Epithelial cell of proximal tubule (primary cell): Measurements from ENCODE around the gene HOXD4. TPM values are rescaled to one million over a fixed set of nuclear protein-coding genes. Genes with fewer than 3 reads are reported as not detected.

Experiments used
- DNase-seq: peaks from one replicate; pipeline ENCODE4 v3.0.0-alpha.2; 2011; ENCODE audit warnings: low read depth
- H3K4me3 ChIP-seq: 2 replicates; pipeline ENCODE4 v1.5.1; 2011; ENCODE audit warnings: low read depth, mild to moderate bottlenecking, low read length
- CTCF ChIP-seq: conservative IDR thresholded peaks from 2 replicates; pipeline ENCODE4 v1.5.1; 2012; ENCODE audit warnings: low read depth, mild to moderate bottlenecking, low read length
- total RNA-seq: library from RNA; depleted of rRNA; stranded (reverse); fragments of >200 nt; gene quantifications from 2 replicates; pipeline ENCODE4 v1.2.3, GENCODE V29; 2015

HOXD4 gene
- total RNA-seq, 1 donor from 2014 or later: 28.0 TPM

DNA sequence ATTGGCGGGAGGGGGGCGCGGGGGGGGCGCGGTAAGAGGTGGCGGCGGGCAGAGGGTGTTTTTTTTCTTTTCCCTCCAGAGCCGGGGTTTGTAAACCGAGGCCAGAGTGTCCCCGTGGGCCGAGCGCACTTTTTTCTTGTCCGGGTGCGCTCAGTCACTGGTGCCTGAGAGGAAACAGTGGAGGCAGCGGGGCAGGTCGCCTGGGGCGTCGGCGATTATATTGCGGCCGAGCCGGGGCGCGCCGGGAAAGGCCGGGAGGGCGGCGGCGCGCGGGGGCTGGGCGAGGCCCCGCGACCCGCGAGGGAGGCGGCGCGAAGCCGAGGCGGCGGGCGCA is 21.6 kb upstream of the HOXD4 start:
- no peak for DNase-seq
- TF ChIP-seq CTCF: no peak
- peak overlapping the region; percentile 63 for H3K4me3 ChIP-seq

DNA sequence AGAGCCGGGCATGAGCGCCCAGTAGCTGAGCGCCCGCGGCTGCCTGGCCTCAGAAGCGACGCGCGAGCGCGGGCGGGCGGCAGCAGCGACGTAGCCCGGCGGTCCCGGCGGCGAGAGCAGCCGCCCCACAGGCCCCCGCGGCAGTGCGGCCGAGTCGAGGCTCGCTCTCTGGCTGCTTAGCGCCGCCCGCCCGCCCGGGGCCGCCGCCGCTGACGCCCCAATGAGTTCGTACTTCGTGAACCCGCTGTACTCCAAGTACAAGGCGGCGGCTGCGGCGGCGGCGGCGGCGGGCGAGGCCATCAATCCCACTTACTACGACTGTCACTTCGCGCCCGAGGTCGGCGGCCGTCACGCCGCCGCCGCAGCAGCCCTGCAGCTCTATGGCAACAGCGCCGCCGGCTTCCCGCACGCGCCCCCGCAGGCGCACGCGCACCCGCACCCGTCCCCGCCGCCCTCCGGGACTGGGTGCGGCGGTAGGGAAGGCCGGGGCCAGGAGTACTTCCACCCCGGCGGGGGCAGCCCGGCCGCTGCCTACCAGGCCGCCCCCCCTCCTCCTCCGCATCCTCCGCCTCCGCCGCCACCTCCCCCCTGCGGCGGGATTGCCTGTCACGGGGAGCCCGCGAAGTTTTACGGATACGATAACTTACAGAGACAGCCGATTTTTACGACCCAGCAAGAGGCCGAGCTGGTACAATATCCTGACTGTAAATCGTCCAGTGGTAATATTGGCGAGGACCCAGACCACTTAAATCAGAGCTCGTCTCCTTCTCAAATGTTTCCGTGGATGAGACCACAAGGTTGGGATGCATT is 21.0 kb upstream of the HOXD4 start:
- peak overlapping the region; percentile 63 for H3K4me3 ChIP-seq
- no peak for TF ChIP-seq CTCF
- no peak for DNase-seq

DNA sequence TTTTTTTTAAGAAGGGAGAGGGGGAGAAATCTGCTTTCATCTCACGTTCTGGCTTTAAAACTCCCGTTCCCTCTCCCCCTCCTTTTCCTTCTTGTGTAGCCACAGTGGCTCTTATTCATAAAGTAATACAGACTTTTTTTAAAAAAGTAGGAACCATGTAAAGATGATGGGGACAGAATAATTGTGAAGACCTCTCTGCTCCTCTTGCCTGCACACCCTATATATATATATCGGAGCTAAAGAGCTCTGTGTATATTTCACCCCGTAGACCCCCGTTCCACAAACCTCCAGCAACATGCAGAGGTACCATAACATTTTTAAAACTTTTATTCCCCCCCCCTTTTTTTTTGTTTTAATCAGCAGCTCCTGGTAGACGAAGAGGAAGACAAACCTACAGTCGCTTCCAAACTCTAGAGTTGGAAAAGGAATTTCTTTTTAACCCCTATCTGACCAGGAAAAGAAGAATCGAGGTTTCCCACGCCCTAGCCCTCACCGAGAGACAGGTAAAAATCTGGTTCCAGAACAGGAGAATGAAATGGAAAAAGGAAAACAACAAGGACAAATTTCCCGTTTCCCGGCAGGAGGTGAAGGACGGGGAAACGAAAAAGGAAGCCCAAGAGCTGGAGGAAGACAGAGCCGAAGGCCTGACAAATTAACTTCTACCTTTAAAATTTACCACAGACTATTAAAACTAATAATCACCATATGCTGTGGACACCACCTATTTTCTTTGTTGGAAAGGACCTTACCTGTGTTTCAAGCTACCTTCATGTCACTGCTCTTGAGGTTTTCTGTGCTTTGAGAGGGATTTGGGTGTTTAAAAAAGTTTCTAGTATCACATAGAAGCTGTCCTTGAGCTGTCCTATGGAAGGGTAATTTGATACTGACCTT is 20.1 kb upstream of the HOXD4 start:
- TF ChIP-seq CTCF: no peak
- DNase-seq: no peak
- peak overlapping the region; percentile 63 for H3K4me3 ChIP-seq

GRCh38 chr2:176131848-176132158 is 19.5 kb upstream of the HOXD4 start:
- peak overlapping the region; percentile 63 for H3K4me3 ChIP-seq
- no peak for TF ChIP-seq CTCF
- no peak for DNase-seq

- no peak for TF ChIP-seq CTCF
- H3K4me3 ChIP-seq: peak overlapping the region; percentile 63
- no peak for DNase-seq
Observed at GRCh38 chr2:176132205-176133171, 18.9 kb upstream of the HOXD4 start.

DNA sequence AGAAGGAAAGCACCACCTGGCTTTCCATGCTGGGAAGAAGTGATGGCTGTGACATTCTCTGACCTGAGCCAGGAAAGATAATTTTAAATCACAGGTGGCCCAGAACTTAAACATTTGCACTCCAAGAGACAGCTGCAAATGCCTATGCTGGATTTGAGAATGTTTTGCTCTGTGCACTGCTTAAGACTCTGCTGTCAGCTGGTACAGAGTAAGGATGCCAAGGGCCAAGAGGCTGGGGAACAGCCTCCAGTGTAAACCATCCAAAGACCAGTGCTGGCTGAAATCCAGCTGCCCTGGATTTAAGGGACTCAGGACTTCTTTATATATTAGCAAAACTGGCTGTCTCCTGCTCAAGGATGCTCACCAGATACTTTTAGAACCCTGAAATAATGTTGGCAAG is 18.0 kb upstream of the HOXD4 start:
- H3K4me3 ChIP-seq: peak overlapping the region; percentile 63
- no peak for DNase-seq
- TF ChIP-seq CTCF: no peak
